ENCODE measurements around the gene AOAH. TPM values are rescaled to one million over a fixed set of nuclear protein-coding genes. Genes with fewer than 3 reads are reported as not detected.

AOAH gene
- total and polyA plus RNA-seq, 2 of the 13 experiments (the other 11 are each of a cell fraction or from before 2014, with no cell fraction given) = not detected

DNA sequence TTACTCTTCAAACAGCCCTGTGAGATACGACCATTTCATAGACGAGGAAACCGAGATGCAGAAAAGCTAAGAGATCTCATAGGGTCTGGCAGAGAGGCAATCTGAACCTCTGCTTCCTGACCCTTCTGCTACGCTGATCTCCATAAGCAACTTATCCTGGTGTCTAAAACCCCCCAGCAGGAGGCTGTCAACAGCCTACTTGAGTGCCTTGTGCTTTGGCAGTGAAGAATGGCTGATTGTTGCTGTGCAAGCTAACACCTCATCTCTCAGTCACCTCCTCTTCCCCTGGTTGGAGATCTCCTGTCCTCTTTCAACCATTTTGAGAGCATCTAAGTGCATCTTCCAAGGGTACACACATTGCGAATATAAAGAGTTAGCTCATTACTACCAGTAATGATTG, 86.2 kb downstream of the AOAH start:
- H4K20me1 ChIP-seq (ENCODE audit: insufficient read depth, low read length) = no peaks in the 10 kb centered on the region
- POLR2A ChIA-PET = no interaction called here
- no peaks in the 10 kb centered on the region for H3K79me2 ChIP-seq (ENCODE audit: insufficient read depth, low read length)
- 9% methylated on average over 5 of the region's 5 CpGs for WGBS (ENCODE audit: low lambda C conversion rate)
- FAIRE-seq (no peak), ATAC-seq (no peak; the same call in 2 of the 3 replicates), DNase-seq (ENCODE audit: low spot score) (no peak)
- H3K27me3 ChIP-seq (ENCODE audit: control insufficient read depth in 1 of 2, insufficient read depth in 2 of 2, low read length in 2 of 2) = peaks cover 0 to 11% of the 10 kb centered on the region in 2 experiments; a peak in 2 of 5 replicates
- H3K9me3 ChIP-seq (ENCODE audit: low read length) = no peaks in the 10 kb centered on the region
- CTCF ChIA-PET (ENCODE audit: low intra/inter-chr PET ratio, low total read pairs) = no interaction called here
- no peak for TF ChIP-seq SNAI1 (CRISPR knock-in tag; IDR thresholded peaks at IDR 0.05; ENCODE audit: borderline replicate concordance)
- no peak for TF ChIP-seq POLR2AphosphoS2 (IDR thresholded peaks at IDR 0.05; ENCODE audit: low read depth, low read length)
- no peak for TF ChIP-seq CEBPG (CRISPR knock-in tag; IDR thresholded peaks at IDR 0.05)
- TF ChIP-seq, protein P1, sequence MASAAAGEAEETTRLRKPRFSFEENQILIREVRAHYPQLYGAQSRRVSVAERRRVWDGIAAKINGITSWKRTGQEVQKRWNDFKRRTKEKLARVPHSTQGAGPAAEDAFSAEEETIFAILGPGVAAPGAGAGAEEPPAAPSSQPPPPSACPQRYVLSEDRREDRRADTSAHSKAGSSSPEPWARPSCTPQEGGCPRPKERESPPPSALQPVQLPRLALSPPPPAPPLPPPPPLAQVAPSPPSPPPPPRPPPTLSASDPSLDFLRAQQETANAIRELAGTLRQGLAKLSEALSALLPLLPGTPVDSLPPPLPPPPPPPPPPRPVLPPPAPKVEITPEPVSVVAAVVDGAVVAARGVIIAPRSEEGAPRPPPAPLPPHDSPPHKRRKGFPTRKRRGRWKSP (CRISPR knock-in tag; IDR thresholded peaks at IDR 0.05) = no peak
- no peak for TF ChIP-seq SCMH1 (CRISPR knock-in tag; IDR thresholded peaks at IDR 0.05; ENCODE audit: borderline replicate concordance)
- TF ChIP-seq MAF1 (CRISPR knock-in tag; IDR thresholded peaks at IDR 0.05; ENCODE audit: borderline replicate concordance) = no peak
- no peak for TF ChIP-seq POLR2A (IDR thresholded peaks at IDR 0.05; ENCODE audit: insufficient read depth in 1 of 2, low read depth in 2 of 2, low read length in 2 of 2)
- no peak for TF ChIP-seq ATF3 (CRISPR knock-in tag; IDR thresholded peaks at IDR 0.05)
- H3K36me3 ChIP-seq (replicated peaks in 1 of 2; ENCODE audit: control insufficient read depth in 1 of 2, insufficient read depth in 2 of 2, low read length in 2 of 2) = no peaks in the 10 kb centered on the region
- H3K4me3 ChIP-seq (replicated peaks in 1 of 3; ENCODE audit: insufficient read depth in 1 of 3, low read depth in 2 of 3, low read length in 3 of 3) = no peak overlapping the region
- intact Hi-C loops (cut with micrococcal nuclease; ENCODE audit: unreplicated experiment) = no loop called here
- in situ Hi-C loops (cut with HindIII; ENCODE audit: extremely low pct_ligation_motif_present, low pct_unique_long_range_greater_than_20kb) = no loop called here
- H3K4me1 ChIP-seq (ENCODE audit: insufficient read depth, low read length) = no peaks in the 10 kb centered on the region
- H3K9ac ChIP-seq (ENCODE audit: insufficient read depth, low read depth, low read length) = no peak overlapping the region
- no peak overlapping the region for H2AFZ ChIP-seq (ENCODE audit: low read length)
- BruUV-seq (replicated peaks) = no TSS peak
- no peak overlapping the region for H3K4me2 ChIP-seq (ENCODE audit: low read depth, low read length)
- H3K27ac ChIP-seq (ENCODE audit: extremely low read length, insufficient read depth, low read length) = no peak overlapping the region

GRCh38 chr7:36637417-36637816, 86.9 kb downstream of the AOAH start:
- Histone ChIP-seq H3K27me3 (ENCODE audit: control insufficient read depth in 1 of 2, insufficient read depth in 2 of 2, low read length in 2 of 2) (peaks cover 0 to 11% of the 10 kb centered on the region in 2 experiments; a peak in 2 of 5 replicates), H3K9ac (ENCODE audit: insufficient read depth, low read depth, low read length) (no peak overlapping the region), H3K79me2 (ENCODE audit: insufficient read depth, low read length) (no peaks in the 10 kb centered on the region), H2AFZ (ENCODE audit: low read length) (no peak overlapping the region), H3K9me3 (ENCODE audit: low read length) (no peaks in the 10 kb centered on the region), H3K36me3 (replicated peaks in 1 of 2; ENCODE audit: control insufficient read depth in 1 of 2, insufficient read depth in 2 of 2, low read length in 2 of 2) (no peaks in the 10 kb centered on the region), H3K4me3 (replicated peaks in 1 of 3; ENCODE audit: insufficient read depth in 1 of 3, low read depth in 2 of 3, low read length in 3 of 3) (no peak overlapping the region), H3K4me1 (ENCODE audit: insufficient read depth, low read length) (no peaks in the 10 kb centered on the region), H4K20me1 (ENCODE audit: insufficient read depth, low read length) (no peaks in the 10 kb centered on the region), H3K27ac (ENCODE audit: extremely low read length, insufficient read depth, low read length) (no peak overlapping the region), H3K4me2 (ENCODE audit: low read depth, low read length) (no peak overlapping the region)
- DNase-seq (ENCODE audit: low spot score) (no peak), FAIRE-seq (no peak), ATAC-seq (no peak)
- in situ Hi-C loops (cut with HindIII; ENCODE audit: extremely low pct_ligation_motif_present, low pct_unique_long_range_greater_than_20kb) (no loop called here), intact Hi-C loops (cut with micrococcal nuclease; ENCODE audit: unreplicated experiment) (no loop called here)
- CTCF ChIA-PET (ENCODE audit: low intra/inter-chr PET ratio, low total read pairs) = no interaction called here
- POLR2A ChIA-PET = no interaction called here
- BruUV-seq (replicated peaks) = no TSS peak
- 18% methylated on average over 3 of the region's 4 CpGs for WGBS (ENCODE audit: low lambda C conversion rate)
- TF ChIP-seq ONECUT2 (CRISPR knock-in tag; IDR thresholded peaks at IDR 0.05) = no peak
- no peak for TF ChIP-seq ZNF609 (CRISPR knock-in tag; IDR thresholded peaks at IDR 0.05; ENCODE audit: borderline replicate concordance)
- TF ChIP-seq KDM6A (CRISPR knock-in tag; IDR thresholded peaks at IDR 0.05; ENCODE audit: low read depth) = no peak
- TF ChIP-seq, protein P2, sequence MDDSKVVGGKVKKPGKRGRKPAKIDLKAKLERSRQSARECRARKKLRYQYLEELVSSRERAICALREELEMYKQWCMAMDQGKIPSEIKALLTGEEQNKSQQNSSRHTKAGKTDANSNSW (CRISPR knock-in tag; IDR thresholded peaks at IDR 0.05; ENCODE audit: borderline replicate concordance) = no peak
- no peak for TF ChIP-seq ZNF703 (CRISPR knock-in tag; IDR thresholded peaks at IDR 0.05; ENCODE audit: borderline replicate concordance)

Data from HepG2 (cell line).